ENCODE data around the gene CCM2L.

The CCM2L gene

GRCh38 chr20:31996996-31997395 lies 13.2 kb upstream of the CCM2L start:
- no peak for DNase-seq

- no peak for DNase-seq
Observed at GRCh38 chr20:31998246-31998645, 12.0 kb upstream of the CCM2L start.

- DNase-seq, result no peak
Observed at GRCh38 chr20:32003325-32003724, 6.9 kb upstream of the CCM2L start.

GRCh38 chr20:32004963-32005362 lies 5.3 kb upstream of the CCM2L start:
- no peak for DNase-seq

- DNase-seq, result no peak
Observed at GRCh38 chr20:32006053-32006452, 4.2 kb upstream of the CCM2L start.

DNA sequence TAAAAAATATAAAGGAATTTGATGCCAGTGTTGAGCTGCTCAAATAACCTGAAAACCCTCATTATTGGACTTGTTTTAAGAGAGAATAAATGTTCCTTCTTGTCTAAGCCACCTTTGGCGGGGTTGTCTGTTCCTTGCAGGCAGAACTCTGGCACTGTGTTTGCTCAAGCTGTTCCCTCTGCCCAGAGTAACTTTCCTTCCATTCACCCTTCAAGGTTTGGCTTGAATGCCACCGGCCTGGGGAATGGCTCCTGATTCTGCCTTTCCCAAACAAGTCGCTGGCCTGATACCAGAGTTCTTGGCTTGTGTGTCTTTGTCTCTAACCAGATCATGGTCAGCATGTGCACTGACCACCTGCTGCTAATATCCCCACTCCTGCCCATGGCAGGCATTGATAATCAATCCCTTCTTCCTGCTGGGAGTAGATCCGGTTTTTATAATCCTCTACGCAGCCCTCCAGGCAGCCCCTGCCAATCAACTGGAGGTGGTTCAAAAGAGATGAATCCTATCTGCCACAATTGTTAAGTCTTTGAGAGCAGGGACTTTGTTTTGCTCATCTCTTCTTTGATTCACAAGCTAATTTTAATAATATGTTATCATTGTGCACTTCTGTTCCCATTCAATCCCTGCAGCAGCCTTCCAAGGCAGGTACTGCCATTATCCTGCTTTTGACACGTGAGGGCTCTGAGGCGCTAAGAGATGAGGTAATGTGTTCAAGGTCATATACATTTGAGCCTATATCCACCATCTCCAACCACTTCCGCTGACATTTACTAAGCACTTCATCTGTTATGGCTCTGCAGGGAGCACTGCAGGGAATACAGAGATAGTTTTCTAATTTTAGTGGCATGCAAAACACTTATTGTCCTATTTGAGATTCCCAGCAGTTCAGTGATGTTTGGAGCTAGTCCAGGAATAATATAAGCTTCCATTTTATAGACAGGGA lies 3.1 kb upstream of the CCM2L start:
- DNase-seq, result peak in 1 of 2 experiments; percentile 25

- DNase-seq, result peak in 1 of 2 experiments; percentile 10
Observed at GRCh38 chr20:32007787-32008616, 2.2 kb upstream of the CCM2L start.

DNA sequence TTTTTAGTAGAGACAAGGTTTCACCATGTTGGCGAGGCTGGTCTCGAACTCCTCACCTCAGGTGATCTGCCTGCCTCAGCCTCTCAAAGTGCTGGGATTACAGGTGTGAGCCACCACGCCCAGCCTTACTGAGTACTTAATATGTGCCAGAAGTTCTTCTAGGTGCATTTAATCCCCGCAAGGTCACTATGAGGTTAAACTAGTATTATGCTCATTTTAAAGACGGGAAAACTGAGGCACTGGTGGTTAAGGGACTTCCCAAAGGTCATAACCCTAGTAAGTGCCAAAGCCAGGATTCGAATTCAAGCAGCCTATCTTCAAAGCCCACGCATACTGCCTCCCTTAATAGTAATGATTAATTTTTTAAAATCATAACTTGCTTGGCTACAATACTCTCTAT lies 674 bp upstream of the CCM2L start:
- DNase-seq, result no peak

DNA sequence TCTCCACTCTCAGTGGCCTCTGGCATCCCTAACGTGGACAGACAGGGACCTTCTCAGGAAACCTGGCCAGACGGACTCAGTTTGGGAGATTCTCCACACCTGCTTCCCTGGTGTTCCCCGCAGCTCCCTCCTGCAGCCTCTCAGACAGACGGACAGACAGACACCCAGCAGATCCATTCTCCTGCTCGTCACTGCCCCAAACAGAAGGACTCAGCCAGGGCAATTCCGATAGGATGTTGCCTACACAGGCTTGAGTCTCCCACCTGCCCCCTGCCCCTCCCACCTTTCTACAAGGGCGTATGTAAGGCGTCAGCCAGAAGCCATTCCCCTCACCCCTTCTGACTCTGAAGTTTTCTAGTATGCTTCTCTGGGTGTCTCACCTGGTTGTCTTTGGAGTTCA lies 428 bp downstream of the CCM2L start:
- DNase-seq, result no peak

DNA sequence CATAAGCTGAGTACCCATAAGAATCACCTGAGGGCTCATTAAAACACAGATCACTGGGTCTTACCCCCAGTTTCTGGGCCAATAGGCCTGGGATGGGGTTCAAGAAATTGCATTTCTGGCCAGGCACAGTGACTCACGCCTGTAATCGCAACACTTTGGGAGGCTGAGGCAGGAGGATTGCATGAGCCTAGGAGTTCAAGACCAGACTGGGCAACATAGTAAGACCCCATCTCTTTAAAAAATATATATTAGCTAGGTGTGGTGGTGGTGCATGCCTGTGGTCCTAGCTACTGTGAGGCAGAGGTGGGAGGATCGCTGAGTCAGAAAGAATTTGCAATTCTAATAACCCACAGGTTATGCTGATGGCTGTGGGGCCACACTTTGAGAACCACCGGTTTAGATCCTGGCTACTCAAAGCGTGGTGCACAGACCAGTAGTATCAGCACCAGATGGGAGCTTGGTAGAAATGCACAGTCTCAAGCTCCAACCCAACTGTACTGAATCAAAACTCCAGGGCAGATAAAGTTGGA lies 2.0 kb downstream of the CCM2L start:
- DNase-seq, result no peak

DNA sequence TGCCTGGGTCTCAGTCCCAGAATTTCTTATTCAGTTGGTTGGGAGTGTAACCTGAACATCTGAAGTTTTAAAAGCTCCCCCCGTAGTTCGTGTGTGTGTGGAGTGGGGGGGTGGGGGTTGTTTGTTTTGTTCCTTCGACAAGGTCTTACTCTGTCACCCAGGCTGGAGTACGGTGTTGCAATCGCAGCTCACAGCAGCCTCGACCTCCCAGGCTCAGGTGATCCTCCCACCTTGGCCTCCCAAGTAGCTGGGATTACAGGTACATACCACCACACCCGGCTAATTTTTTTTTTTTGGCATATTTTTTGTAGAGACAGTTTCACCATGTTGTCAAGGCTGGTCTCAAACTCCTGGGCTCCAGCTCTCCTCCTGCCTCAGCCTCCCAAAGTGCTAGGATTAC lies 3.1 kb downstream of the CCM2L start:
- DNase-seq, result no peak

- DNase-seq, result peak; percentile 62 to 89
Observed at GRCh38 chr20:32017711-32018251, 7.5 kb downstream of the CCM2L start.

DNA sequence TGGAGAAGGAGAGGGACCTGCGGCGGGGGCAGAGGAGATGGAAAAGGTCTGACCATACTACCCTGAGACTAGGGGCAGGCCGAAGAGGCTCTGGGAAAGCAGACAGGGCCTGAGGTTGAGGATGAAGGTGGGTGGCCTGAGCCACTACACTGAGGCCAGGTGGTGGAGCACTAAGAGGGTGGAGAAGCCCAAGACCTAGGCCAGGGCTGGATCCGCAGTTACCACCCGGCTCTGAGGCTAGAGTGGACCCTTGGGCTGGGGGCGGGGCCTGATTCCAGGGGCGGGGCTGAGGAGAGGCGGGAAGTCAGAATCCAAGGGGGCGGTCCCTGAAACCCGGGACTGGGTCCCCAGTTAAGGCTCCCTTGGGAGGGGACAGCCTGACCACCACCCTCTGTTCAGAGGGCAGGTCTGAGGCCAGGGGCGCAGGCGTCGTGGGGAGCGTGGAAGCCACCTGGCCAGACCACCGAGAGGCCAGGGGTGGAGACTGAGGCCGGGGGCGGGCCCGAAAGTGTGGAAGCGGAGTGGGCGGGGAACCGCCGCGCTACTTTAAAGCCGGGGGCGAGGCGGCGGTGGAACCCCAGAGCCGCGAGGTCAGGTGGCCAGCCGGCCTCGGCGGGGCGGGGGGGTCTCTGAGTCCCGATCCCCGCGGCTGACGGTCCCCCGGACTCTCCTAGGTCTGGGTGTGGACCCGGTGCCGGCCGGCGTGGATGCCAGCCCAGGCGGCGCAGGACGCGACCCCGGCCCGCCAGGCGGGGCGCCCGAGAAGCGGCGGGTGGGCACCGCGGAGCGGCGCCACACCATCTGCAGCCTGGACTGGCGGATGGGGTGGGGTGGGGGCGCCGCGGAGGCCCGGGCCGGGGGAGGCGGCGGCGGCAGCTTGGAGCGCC lies 8.3 kb downstream of the CCM2L start:
- DNase-seq, result peak; percentile 73 to 75

DNA sequence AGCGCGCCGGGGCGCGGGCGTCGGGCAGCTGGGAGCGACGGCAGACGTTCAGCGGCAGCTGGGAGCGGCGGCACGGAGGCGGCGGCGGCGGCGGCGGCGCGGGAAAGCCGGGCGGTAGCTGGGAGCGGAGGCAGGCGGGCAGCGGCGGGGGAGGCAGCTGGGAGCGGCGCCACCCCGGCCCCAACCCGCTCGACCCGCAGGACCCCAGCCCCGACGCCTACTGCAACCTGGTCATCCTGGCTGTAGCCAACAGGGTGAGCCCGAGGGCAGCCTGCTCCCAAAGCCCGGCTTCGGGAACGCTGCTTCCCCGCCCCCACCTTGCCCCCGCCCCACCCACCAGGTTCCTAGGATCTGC lies 8.9 kb downstream of the CCM2L start:
- DNase-seq, result peak in 1 of 2 experiments; percentile 54

- no peak for DNase-seq
Observed at GRCh38 chr20:32019563-32020463, 9.6 kb downstream of the CCM2L start.

DNA sequence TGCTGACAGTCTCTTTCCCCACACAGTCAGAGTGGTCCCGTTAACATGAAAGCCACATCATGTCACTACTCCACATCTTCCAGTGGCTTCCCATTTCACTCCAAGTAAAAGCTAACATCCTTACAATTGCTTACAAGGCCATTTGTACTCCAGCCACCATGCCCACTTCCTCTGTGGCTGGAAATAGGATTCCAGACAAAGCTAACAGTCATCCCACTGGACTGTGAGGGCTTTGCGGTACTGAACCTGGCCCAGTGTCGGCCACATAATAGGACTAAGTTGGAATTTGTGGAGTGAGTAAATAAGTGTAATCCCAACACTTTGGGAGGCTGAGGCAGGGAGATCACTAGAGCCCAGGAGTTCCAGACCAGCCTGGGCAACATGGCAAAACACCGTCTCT lies 10.9 kb downstream of the CCM2L start:
- DNase-seq, result no peak

GRCh38 chr20:32024683-32025295 lies 14.6 kb downstream of the CCM2L start:
- no peak for DNase-seq

DNA sequence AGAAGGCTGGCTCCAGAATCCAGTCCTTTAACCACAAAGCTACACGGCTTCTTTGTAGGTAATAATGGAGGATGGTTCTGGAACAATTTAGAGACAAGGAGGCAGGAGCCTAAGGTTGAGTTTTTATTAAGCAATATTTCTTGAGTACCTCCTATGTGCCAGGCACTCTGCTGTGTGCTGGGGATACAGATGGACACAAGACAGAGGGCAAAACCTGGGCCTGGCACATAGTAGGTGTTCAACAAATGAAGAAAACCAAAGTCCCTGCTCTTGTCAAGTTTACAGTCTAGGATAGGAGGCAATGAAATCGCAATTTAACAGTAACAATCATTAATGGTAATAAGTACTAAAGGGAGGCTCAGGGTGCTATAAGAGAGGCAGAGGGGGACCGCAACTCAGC lies 17.4 kb downstream of the CCM2L start:
- no peak for DNase-seq

- DNase-seq, result peak in 1 of 2 experiments; percentile 9
Observed at GRCh38 chr20:32028647-32029372, 18.6 kb downstream of the CCM2L start.

DNA sequence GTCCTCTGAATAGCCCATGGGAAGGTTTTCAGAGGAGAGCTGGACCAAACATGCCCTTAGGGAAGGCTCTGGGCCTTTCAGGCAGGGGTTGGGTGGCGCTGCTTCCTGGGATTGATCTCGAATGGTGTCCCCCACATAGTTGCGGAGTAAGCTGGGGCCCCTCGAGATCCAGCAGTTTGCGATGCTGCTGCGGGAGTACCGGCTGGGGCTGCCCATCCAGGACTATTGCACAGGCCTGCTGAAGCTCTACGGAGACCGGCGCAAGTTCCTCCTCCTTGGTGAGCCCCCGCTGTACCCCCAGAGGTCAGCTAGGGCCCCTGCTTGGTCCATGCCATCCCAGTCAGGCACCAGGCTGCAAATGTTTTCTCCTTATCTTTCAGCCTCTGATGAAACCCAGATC lies 19.3 kb downstream of the CCM2L start:
- no peak for DNase-seq

All from SHP77 (cell line).